ENCODE data around the gene KCNH1.

DNA sequence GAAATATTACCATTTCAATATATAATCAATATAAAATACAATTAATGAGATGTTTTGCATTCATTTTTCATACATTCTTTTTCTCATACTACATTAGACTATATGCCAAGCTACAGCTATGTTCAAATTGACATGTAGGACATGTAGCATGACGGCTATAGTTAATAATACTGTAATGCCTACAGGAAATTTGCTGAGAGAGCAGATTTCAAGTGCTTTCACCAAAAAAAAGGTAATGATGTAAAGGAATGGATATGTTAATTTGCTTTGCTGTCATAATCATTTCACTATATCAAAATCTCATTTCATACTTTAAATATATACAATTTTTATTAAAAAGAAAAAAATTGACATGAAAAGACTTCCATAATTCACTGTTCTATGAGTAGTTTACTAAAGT, 215.1 kb downstream of the KCNH1 start:
- TF ChIP-seq POLR2A (IDR thresholded peaks at IDR 0.05) = no peak
- TF ChIP-seq, protein P1, sequence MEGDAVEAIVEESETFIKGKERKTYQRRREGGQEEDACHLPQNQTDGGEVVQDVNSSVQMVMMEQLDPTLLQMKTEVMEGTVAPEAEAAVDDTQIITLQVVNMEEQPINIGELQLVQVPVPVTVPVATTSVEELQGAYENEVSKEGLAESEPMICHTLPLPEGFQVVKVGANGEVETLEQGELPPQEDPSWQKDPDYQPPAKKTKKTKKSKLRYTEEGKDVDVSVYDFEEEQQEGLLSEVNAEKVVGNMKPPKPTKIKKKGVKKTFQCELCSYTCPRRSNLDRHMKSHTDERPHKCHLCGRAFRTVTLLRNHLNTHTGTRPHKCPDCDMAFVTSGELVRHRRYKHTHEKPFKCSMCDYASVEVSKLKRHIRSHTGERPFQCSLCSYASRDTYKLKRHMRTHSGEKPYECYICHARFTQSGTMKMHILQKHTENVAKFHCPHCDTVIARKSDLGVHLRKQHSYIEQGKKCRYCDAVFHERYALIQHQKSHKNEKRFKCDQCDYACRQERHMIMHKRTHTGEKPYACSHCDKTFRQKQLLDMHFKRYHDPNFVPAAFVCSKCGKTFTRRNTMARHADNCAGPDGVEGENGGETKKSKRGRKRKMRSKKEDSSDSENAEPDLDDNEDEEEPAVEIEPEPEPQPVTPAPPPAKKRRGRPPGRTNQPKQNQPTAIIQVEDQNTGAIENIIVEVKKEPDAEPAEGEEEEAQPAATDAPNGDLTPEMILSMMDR (IDR thresholded peaks at IDR 0.05 in 8 of 11, conservative IDR thresholded peaks at IDR 0.05 in 3 of 11) = no peak
- no peak for TF ChIP-seq POLR2AphosphoS5 (IDR thresholded peaks at IDR 0.05)
